Measurements from ENCODE around the gene CD53. TPM values are rescaled to one million over a fixed set of nuclear protein-coding genes. Genes with fewer than 3 reads are reported as not detected.
"Not testable (repeated sequence)": the region's sequence is repeated elsewhere in the genome, so short reads cannot be mapped to it uniquely, and the experiment has no call there.

Gene CD53
- total and polyA plus RNA-seq, 2 of the 4 experiments (the other 2 are of a cell fraction): not detected

DNA sequence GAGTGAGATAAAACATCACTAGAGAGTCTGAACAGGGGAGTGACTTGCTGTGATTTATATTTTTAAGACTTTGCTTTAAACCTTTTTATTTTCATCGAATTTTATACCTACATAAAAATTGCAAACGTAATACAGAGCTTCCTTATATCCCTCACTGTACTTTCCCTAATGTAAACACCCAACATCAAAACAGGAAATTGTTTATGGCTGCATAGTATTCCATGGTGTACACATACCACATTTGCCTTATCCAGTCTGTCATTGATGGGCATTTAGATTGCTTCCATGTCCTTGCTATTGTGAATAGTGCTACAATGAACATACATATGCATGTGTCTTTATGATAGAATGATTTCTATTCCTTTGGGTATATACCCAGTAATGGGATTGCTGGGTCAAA lies 56.0 kb downstream of the CD53 start:
- intact Hi-C loops (cut with micrococcal nuclease) (no loop called here), dilution Hi-C loops (cut with HindIII; ENCODE audit: low sequenced_read_pairs, unreplicated experiment) (no loop called here), in situ Hi-C loops (cut with MboI; ENCODE audit: low sequenced_read_pairs) (no loop called here)
- H2BK20ac ChIP-seq (ENCODE audit: low read depth, low read length): no peak overlapping the region
- H3K4me2 ChIP-seq (ENCODE audit: low read depth, low read length): no peak overlapping the region
- H2AK9ac ChIP-seq (replicated peaks; ENCODE audit: low read depth, low read length, poor library complexity): no peak overlapping the region
- no peak overlapping the region for H3K18ac ChIP-seq (ENCODE audit: low read depth, low read length)
- H3K9me3 ChIP-seq (ENCODE audit: control insufficient read depth, insufficient read depth, low read length): peaks cover 2% of the 10 kb centered on the region; the same call in 1 of the 2 replicates
- no peak overlapping the region for H2BK15ac ChIP-seq (ENCODE audit: low read depth, low read length)
- no peak overlapping the region for H3K4ac ChIP-seq (ENCODE audit: low read depth, low read length)
- ChIA-PET POLR2A (ENCODE audit: unreplicated experiment) (no interaction called here), CTCF (no interaction called here)
- no peaks in the 10 kb centered on the region for H3K4me1 ChIP-seq (ENCODE audit: control insufficient read depth, insufficient read depth, low read length)
- H3K9ac ChIP-seq (ENCODE audit: low read depth, low read length): no peak overlapping the region
- H3K4me3 ChIP-seq (ENCODE audit: insufficient read depth, low read depth, low read length): no peak overlapping the region
- no peak for DNase-seq
- H3K23ac ChIP-seq (ENCODE audit: low read depth, low read length): no peak overlapping the region
- H4K5ac ChIP-seq (ENCODE audit: low read depth, low read length): no peak overlapping the region
- no peak overlapping the region for H2BK120ac ChIP-seq (ENCODE audit: low read depth, low read length)
- no peak for ATAC-seq (ENCODE audit: low read depth)
- no peak overlapping the region for H2BK5ac ChIP-seq (ENCODE audit: low read depth, low read length, poor library complexity, severe bottlenecking)
- H4K20me1 ChIP-seq (ENCODE audit: insufficient read depth, low read length): no peaks in the 10 kb centered on the region
- TF ChIP-seq POLR2A (IDR thresholded peaks at IDR 0.05; ENCODE audit: low read depth, low read length) (no peak), FOS (IDR thresholded peaks at IDR 0.05; ENCODE audit: low read depth, low read length) (no peak), MAFK (IDR thresholded peaks at IDR 0.05; ENCODE audit: low read depth, low read length) (no peak)
- no peak overlapping the region for H4K91ac ChIP-seq (ENCODE audit: insufficient read depth, low read depth, low read length)
- BruUV-seq (replicated peaks): no TSS peak
- no peak overlapping the region for H3K14ac ChIP-seq (replicated peaks; ENCODE audit: low read depth, low read length)
- no peak overlapping the region for H3K56ac ChIP-seq (ENCODE audit: extremely low read depth, insufficient read depth, low read length)
- no peaks in the 10 kb centered on the region for H3K36me3 ChIP-seq (ENCODE audit: control insufficient read depth, insufficient read depth, low read length)
- H3K9me1 ChIP-seq (ENCODE audit: insufficient read depth, low read length): no peaks in the 10 kb centered on the region
- no peaks in the 10 kb centered on the region for H3K27me3 ChIP-seq (ENCODE audit: control insufficient read depth, insufficient read depth, low read length)
- WGBS, 2 experiments (ENCODE audit: extremely low coverage in 2 of 2, insufficient read length in 1 of 2): no CpG with 5 or more reads among the region's 2 CpGs
- no peak overlapping the region for H2AFZ ChIP-seq (replicated peaks; ENCODE audit: low read length, poor library complexity)
- H3K79me1 ChIP-seq (ENCODE audit: low read depth in 1 of 2, low read length in 2 of 2): no peaks in the 10 kb centered on the region
- no peak overlapping the region for H3K27ac ChIP-seq (ENCODE audit: insufficient read depth, low read length)
- H2AK5ac ChIP-seq (ENCODE audit: low read depth, low read length): no peak overlapping the region
- no peak overlapping the region for H4K8ac ChIP-seq (ENCODE audit: low read depth in 2 of 2, low read length in 2 of 2)

DNA sequence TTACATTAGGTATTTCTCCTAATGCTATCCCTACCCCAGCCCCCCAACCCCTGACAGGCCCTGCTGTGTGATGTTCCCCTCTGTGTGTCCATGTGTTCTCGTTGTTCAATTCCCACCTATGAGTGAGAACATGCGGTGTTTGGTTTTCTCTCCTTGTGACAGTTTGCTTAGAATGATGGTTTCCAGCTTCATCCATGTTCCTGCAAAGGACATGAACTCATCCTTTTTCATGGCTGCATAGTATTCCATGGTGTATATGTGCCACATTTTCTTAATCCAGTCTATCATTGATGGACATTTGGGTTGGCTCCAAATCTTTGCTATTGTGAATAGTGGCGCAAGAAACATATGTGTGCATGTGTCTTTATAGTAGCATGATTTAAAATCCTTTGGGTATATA lies 58.1 kb downstream of the CD53 start:
- dilution Hi-C loops (cut with HindIII; ENCODE audit: low sequenced_read_pairs, unreplicated experiment); in situ Hi-C loops (cut with MboI; ENCODE audit: low sequenced_read_pairs); BruUV-seq (replicated peaks); DNase-seq; H3K18ac ChIP-seq (ENCODE audit: low read depth, low read length); H3K4me1 ChIP-seq (ENCODE audit: control insufficient read depth, insufficient read depth, low read length); H3K23ac ChIP-seq (ENCODE audit: low read depth, low read length); H4K5ac ChIP-seq (ENCODE audit: low read depth, low read length); H4K91ac ChIP-seq (ENCODE audit: insufficient read depth, low read depth, low read length); H2BK15ac ChIP-seq (ENCODE audit: low read depth, low read length); H3K4ac ChIP-seq (ENCODE audit: low read depth, low read length); H3K27me3 ChIP-seq (ENCODE audit: control insufficient read depth, insufficient read depth, low read length); H3K27ac ChIP-seq (ENCODE audit: insufficient read depth, low read length); H3K4me3 ChIP-seq (ENCODE audit: insufficient read depth, low read depth, low read length); H3K9me1 ChIP-seq (ENCODE audit: insufficient read depth, low read length); H4K20me1 ChIP-seq (ENCODE audit: insufficient read depth, low read length); H3K14ac ChIP-seq (replicated peaks; ENCODE audit: low read depth, low read length); H3K4me2 ChIP-seq (ENCODE audit: low read depth, low read length); H2BK20ac ChIP-seq (ENCODE audit: low read depth, low read length); H2BK120ac ChIP-seq (ENCODE audit: low read depth, low read length); H3K56ac ChIP-seq (ENCODE audit: extremely low read depth, insufficient read depth, low read length); ATAC-seq (ENCODE audit: low read depth); H3K9ac ChIP-seq (ENCODE audit: low read depth, low read length); H2BK5ac ChIP-seq (ENCODE audit: low read depth, low read length, poor library complexity, severe bottlenecking); intact Hi-C loops (cut with micrococcal nuclease); POLR2A ChIA-PET (ENCODE audit: unreplicated experiment); H3K79me1 ChIP-seq (ENCODE audit: low read depth in 1 of 2, low read length in 2 of 2); H2AK9ac ChIP-seq (replicated peaks; ENCODE audit: low read depth, low read length, poor library complexity); CTCF ChIA-PET; H4K8ac ChIP-seq (ENCODE audit: low read depth in 2 of 2, low read length in 2 of 2); H3K36me3 ChIP-seq (ENCODE audit: control insufficient read depth, insufficient read depth, low read length); H2AK5ac ChIP-seq (ENCODE audit: low read depth, low read length); H3K9me3 ChIP-seq (ENCODE audit: control insufficient read depth, insufficient read depth, low read length); H2AFZ ChIP-seq (replicated peaks; ENCODE audit: low read length, poor library complexity): not testable (repeated sequence)
- no CpG with 5 or more reads among the region's 3 CpGs for WGBS, 2 experiments (ENCODE audit: extremely low coverage in 2 of 2, insufficient read length in 1 of 2)

Data from IMR-90 (cell line).